ENCODE data around the gene PLEKHG5. TPM values are rescaled to one million over a fixed set of nuclear protein-coding genes. Genes with fewer than 3 reads are reported as not detected.
"Not testable (repeated sequence)": the region's sequence is repeated elsewhere in the genome, so short reads cannot be mapped to it uniquely, and the experiment has no call there.

PLEKHG5 gene
- total RNA-seq, 1 donor from 2014 or later, result 9.5 TPM

DNA sequence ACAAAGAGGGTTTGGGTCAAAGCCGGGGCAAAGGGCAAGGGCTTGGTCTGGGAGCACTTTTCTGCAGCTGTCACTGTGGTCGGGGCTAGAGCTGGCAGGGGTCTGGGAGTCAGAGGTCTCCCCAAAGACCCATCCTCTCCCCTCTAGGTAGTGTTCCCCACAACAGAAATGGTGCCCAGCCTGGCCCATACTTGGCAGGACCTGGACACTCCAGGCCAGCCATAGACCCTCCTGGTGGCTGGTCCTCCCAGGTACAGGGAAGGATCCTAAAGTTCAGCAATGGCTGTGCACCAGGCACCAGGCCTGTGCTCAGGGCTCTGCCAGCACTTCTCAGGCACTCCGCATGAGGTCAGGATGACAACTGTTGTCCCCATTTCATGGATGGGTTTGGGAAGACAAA lies 55.9 kb downstream of the PLEKHG5 start:
- ATAC-seq, result no peak
- DNase-seq, result no peak
- no peak for TF ChIP-seq CTCF (IDR thresholded peaks at IDR 0.05)
- intact Hi-C loops (cut with DNase I), result no loop called here
- Histone ChIP-seq H3K27ac (no peak overlapping the region), H3K27me3 (ENCODE audit: low read depth) (peaks cover 39% of the 10 kb centered on the region), H3K4me1 (no peaks in the 10 kb centered on the region), H3K4me3 (no peak overlapping the region), H3K9me3 (no peaks in the 10 kb centered on the region), H3K36me3 (no peaks in the 10 kb centered on the region)

- Histone ChIP-seq H3K27me3 (ENCODE audit: low read depth) (peaks cover 39% of the 10 kb centered on the region), H3K36me3 (no peaks in the 10 kb centered on the region), H3K4me3 (no peak overlapping the region), H3K27ac (no peak overlapping the region), H3K4me1 (no peaks in the 10 kb centered on the region), H3K9me3 (no peaks in the 10 kb centered on the region)
- no peak for TF ChIP-seq CTCF (IDR thresholded peaks at IDR 0.05)
- intact Hi-C loops (cut with DNase I), result no loop called here
- DNase-seq (no peak), ATAC-seq (no peak)
These were observed 56.3 kb downstream of the PLEKHG5 start for GRCh38 chr1:6435129-6435528.

DNA sequence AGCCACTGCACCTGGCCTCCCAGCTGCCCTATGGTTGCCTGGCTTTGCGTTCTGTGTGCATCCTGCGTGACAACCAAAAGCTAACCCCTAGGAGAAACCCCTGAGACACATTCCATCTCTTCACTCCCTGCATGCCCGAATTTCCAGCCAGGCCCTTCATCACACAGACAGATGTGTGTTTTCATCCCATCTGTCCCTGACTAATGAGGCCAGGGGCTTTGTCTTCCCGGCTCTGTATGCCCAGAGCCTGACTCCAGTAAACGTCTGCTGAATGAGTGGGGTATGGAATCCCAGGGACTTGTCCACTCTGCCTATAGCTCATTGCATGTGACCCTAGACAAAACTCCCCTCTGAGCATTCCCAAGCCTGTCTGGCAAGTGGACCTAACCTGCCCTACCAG lies 57.3 kb downstream of the PLEKHG5 start:
- H3K27me3 ChIP-seq (ENCODE audit: low read depth), result peaks cover 38% of the 10 kb centered on the region
- TF ChIP-seq CTCF (IDR thresholded peaks at IDR 0.05), result no peak
- no peak overlapping the region for H3K4me3 ChIP-seq

DNA sequence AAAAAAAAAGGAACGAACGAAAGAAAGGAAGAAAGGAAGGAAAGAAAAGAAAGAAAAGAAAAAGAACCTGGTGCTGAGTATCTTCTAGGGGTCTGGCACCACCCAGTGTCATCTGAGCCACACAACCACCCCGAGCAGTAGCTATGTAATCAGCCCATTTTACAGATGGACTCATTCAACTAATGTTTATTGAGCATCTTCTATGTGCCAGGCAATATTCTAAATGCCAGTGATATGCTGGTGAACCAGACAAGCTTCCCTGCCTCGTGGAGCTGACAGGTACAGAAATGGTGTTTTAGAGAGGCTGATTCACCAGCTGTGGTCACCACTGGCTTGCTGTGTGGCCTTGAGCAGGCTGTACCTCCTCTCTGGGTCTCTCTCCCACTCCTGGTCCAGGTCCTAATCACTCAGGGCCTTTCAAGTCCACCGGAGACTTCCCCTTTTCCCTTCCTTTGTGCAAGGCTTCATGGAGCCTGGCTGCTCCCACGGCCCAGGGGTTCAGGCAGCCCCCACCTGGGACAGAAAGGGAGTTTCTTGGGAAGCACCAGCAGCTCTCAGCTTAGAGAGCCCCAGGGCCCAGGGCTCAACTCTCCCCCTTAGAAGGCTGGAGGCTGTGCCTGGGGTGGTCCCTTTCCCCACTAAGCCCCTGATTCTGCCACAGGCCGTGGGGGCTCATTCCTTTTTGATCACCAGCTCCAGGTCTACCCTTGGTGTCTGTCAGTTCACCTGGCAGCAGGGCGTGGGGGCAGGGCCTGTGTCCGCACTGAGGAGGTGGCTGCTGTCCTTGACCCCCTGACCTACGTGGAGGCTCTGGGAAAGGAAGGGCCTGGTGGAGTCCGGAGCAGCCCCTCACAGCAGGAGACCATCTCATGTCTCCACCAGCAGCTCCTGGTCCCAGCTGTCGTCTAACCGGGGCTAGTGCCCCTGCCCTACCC lies 59.6 kb downstream of the PLEKHG5 start:
- H3K4me3 ChIP-seq; H3K27ac ChIP-seq; intact Hi-C loops (cut with DNase I); ATAC-seq; H3K4me1 ChIP-seq; H3K36me3 ChIP-seq; DNase-seq; H3K9me3 ChIP-seq: not testable (repeated sequence)
- H3K27me3 ChIP-seq (ENCODE audit: low read depth), result peaks cover 37% of the 10 kb centered on the region

More for the DNA sequence above, 57.3 kb downstream of the PLEKHG5 start:
- Histone ChIP-seq H3K36me3 (no peaks in the 10 kb centered on the region), H3K9me3 (no peaks in the 10 kb centered on the region), H3K27ac (no peak overlapping the region), H3K4me1 (no peaks in the 10 kb centered on the region)
- ATAC-seq (no peak), DNase-seq (no peak)
- intact Hi-C loops (cut with DNase I), result no loop called here

DNA sequence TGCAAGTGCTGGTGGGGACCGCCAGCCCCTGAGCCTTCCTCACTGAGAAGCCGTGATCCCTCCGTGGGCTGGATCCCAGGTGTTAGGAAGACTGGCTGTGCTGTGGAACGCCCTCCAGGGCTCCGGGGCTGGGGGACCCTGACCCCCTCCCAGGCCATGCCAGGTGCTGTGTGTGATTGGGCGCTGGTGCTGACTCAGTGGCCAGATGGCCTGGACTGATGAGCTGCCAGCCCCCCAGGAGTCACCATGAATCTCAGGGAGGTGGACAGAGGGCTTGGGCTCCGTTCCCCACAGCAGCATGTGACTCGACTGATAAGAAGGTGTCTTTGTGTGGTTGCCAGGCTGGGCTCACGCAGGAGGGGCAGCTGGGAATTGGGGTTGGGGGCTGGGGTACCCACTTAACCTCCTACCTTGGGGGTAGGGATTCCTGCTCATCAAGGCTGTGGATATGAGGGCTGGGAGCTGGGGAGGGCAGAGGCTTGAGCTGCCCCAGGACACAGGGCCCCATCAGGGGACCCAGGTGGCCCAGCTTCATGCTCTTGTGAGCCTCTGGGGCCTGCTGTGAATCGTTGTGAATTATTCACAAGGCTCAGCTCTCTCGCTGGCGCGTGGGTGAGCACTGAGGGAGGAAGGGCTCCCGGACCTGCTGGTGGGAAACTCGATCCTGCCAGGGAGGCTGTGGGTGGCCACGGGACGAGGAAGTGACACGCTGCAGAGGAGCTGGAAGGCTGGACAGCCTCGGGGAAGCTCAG lies 61.6 kb downstream of the PLEKHG5 start:
- DNase-seq; intact Hi-C loops (cut with DNase I): not testable (repeated sequence)
- peaks cover 57% of the 10 kb centered on the region for H3K27me3 ChIP-seq (ENCODE audit: low read depth)

DNA sequence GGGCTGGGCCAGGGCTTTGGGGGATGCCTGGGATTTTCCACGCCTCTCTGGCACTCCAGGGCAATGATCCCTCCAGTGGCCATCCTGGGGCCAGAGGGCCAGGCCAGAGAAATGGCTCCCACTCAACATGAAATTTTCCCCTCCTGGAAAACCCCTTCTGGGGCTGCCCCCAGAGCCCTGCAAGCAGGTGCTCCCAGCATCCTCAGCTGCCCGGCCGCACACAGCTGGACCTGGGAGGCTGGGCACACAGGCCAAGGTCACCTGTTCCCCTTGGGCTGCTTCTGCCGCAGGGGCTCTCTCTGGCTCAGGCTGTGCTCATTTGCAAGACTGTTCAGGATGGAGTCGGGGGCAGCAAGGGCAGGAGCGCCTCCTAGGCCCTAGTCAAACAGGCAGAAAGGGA lies 63.0 kb downstream of the PLEKHG5 start:
- DNase-seq; ATAC-seq; H3K9me3 ChIP-seq; intact Hi-C loops (cut with DNase I); H3K36me3 ChIP-seq; H3K4me3 ChIP-seq; H3K27ac ChIP-seq: not testable (repeated sequence)
- H3K27me3 ChIP-seq (ENCODE audit: low read depth), result peaks cover 69% of the 10 kb centered on the region
- peaks cover 18% of the 10 kb centered on the region for H3K4me1 ChIP-seq

More for the DNA sequence above, 61.6 kb downstream of the PLEKHG5 start:
- ATAC-seq, H3K9me3 ChIP-seq, H3K4me1 ChIP-seq, H3K36me3 ChIP-seq, H3K27ac ChIP-seq, H3K4me3 ChIP-seq: not testable (repeated sequence)
